HG02981 (cell line): ENCODE data around the gene GUCY2F.

ENCODE experiments used
- ATAC-seq: cut with Tn5 transposase; IDR thresholded peaks from one replicate; pipeline ENCODE4 v1.9.1; 2021; ENCODE audit warnings: mild to moderate bottlenecking, moderate library complexity; ENCODE audit not compliant: unreplicated experiment

GUCY2F gene

GRCh38 chrX:109398061-109398460 is 83.8 kb downstream of the GUCY2F start:
- ATAC-seq = no peak

GRCh38 chrX:109393859-109394258 is 88.0 kb downstream of the GUCY2F start:
- no peak for ATAC-seq

- ATAC-seq = no peak
Observed at GRCh38 chrX:109392895-109393294, 89.0 kb downstream of the GUCY2F start.

- ATAC-seq = no peak
Observed at GRCh38 chrX:109390556-109390955, 91.3 kb downstream of the GUCY2F start.

GRCh38 chrX:109389917-109390316 is 92.0 kb downstream of the GUCY2F start:
- no peak for ATAC-seq

GRCh38 chrX:109384699-109385098 is 97.2 kb downstream of the GUCY2F start:
- no peak for ATAC-seq

GRCh38 chrX:109382332-109382731 is 99.6 kb downstream of the GUCY2F start:
- ATAC-seq = no peak

- ATAC-seq = no peak
Observed at GRCh38 chrX:109378281-109378680, 103.6 kb downstream of the GUCY2F start.

- ATAC-seq = no peak
Observed at GRCh38 chrX:109374262-109374960, 107.5 kb downstream of the GUCY2F start.

- no peak for ATAC-seq
Observed at GRCh38 chrX:109373468-109373867, 108.4 kb downstream of the GUCY2F start.

GRCh38 chrX:109372716-109373115 is 109.2 kb downstream of the GUCY2F start:
- no peak for ATAC-seq

- ATAC-seq = no peak
Observed at GRCh38 chrX:109372291-109372690, 109.6 kb downstream of the GUCY2F start.

GRCh38 chrX:109362101-109362500 is 119.8 kb downstream of the GUCY2F start:
- no peak for ATAC-seq

GRCh38 chrX:109360301-109360700 is 121.6 kb downstream of the GUCY2F start:
- no peak for ATAC-seq

- no peak for ATAC-seq
Observed at GRCh38 chrX:109357706-109358105, 124.2 kb downstream of the GUCY2F start.

- no peak for ATAC-seq
Observed at GRCh38 chrX:109356684-109357083, 125.2 kb downstream of the GUCY2F start.

GRCh38 chrX:109352066-109352588 is 129.8 kb downstream of the GUCY2F start:
- no peak for ATAC-seq

GRCh38 chrX:109351557-109351956 is 130.3 kb downstream of the GUCY2F start:
- ATAC-seq = no peak

- no peak for ATAC-seq
Observed at GRCh38 chrX:109350551-109350950, 131.3 kb downstream of the GUCY2F start.

GRCh38 chrX:109350051-109350450 is 131.8 kb downstream of the GUCY2F start:
- no peak for ATAC-seq

GRCh38 chrX:109347632-109348031 is 134.3 kb downstream of the GUCY2F start:
- ATAC-seq = no peak

- no peak for ATAC-seq
Observed at GRCh38 chrX:109346491-109346890, 135.4 kb downstream of the GUCY2F start.

GRCh38 chrX:109345856-109346255 is 136.0 kb downstream of the GUCY2F start:
- no peak for ATAC-seq
